Endothelial cell of umbilical vein (primary cell): ENCODE results near the gene LENG9. TPM values are rescaled to one million over a fixed set of nuclear protein-coding genes. Genes with fewer than 3 reads are reported as not detected.

Experiments
- BruUV-seq: library from RNA; stranded (reverse); fragments of 400-500 nt; replicated peaks from 2 replicates; lab custom pipeline; 2021; lab: Mats Ljungman, UMichigan
- CTCF ChIA-PET: fragments of 300-600, 350-600 bp; sonication (Branson Sonifier 250); formaldehyde crosslinking; loops from one replicate; lab custom pipeline; 2021; ENCODE audit warnings: antibody characterized with exemption, inconsistent platforms; lab: Charles Lee
- POLR2A ChIA-PET: fragments of 300-600, 350-600 bp; sonication (Branson Sonifier 250); formaldehyde crosslinking; loops from one replicate; lab custom pipeline; 2021; ENCODE audit warnings: antibody characterized with exemption, inconsistent platforms; lab: Charles Lee
- DNase-seq: peaks from one replicate; pipeline ENCODE4 v3.0.0-alpha.2; 2011; ENCODE audit warnings: low read depth, low spot score
- FAIRE-seq: peaks from 2 replicates; lab custom pipeline; 2011; peaks lifted over from hg19 to GRCh38; lab: Jason Lieb, UNC
- H2AFZ ChIP-seq: 2 replicates; pipeline ENCODE4 v1.6.0; 2012; ENCODE audit warnings: low read depth, low read length, control low read depth, inconsistent platforms
- H3K27ac ChIP-seq: 2 replicates; pipeline ENCODE4 v1.5.1; 2011; ENCODE audit warnings: low read depth, mild to moderate bottlenecking, control low read depth, low read length, moderate library complexity; ENCODE audit not compliant: insufficient read depth
- H3K27me3 ChIP-seq, 2 experiments: 2 replicates each; pipeline versions ENCODE4 v1.6.0 to v1.6.1; 2011; ENCODE audit warnings: low read length in 2 of 2, mixed read lengths in 1 of 2; ENCODE audit not compliant: control insufficient read depth in 2 of 2, insufficient read depth in 2 of 2
- H3K36me3 ChIP-seq, 2 experiments: 2 replicates in 1 of 2; 3 replicates in 1 of 2; pipeline ENCODE4 v1.5.1; 2011; ENCODE audit warnings: low read length in 2 of 2, mild to moderate bottlenecking in 1 of 2, moderate library complexity in 1 of 2; ENCODE audit not compliant: control insufficient read depth in 2 of 2, insufficient read depth in 2 of 2; ENCODE audit errors: extremely low read depth in 1 of 2
- H3K4me1 ChIP-seq: 3 replicates; pipeline ENCODE4 v1.5.1; 2011; ENCODE audit warnings: mild to moderate bottlenecking, low read length; ENCODE audit not compliant: control insufficient read depth, insufficient read depth; ENCODE audit errors: extremely low read depth
- H3K4me2 ChIP-seq: 2 replicates; pipeline ENCODE4 v1.6.1; 2011; ENCODE audit warnings: low read length, control low read depth, mixed read lengths; ENCODE audit not compliant: insufficient read depth
- H3K4me3 ChIP-seq, 3 experiments: fragments of 200-600 bp in 1 of 3; sonication (generic), shearing (Covaris generic) in 1 of 3; replicated peaks in 1 of 3; 2 replicates each; pipeline ENCODE4 v1.5.1; 2011 to 2016; ENCODE audit warnings: control low read depth in 3 of 3, low read length in 3 of 3, mild to moderate bottlenecking in 2 of 3, inconsistent platforms in 1 of 3, low read depth in 1 of 3, moderate library complexity in 1 of 3; ENCODE audit not compliant: insufficient read depth in 1 of 3
- H3K79me2 ChIP-seq: 2 replicates; pipeline ENCODE4 v1.6.0; 2012; ENCODE audit warnings: low read length, inconsistent platforms; ENCODE audit not compliant: control insufficient read depth, insufficient read depth
- H3K9ac ChIP-seq: replicated peaks from 2 replicates; pipeline ENCODE3; 2011; ENCODE audit warnings: low read length, control low read depth; ENCODE audit not compliant: insufficient read depth; ENCODE audit errors: extremely low read depth
- H3K9me1 ChIP-seq: replicated peaks from 3 replicates; pipeline ENCODE4 v1.6.0; 2011; ENCODE audit warnings: mild to moderate bottlenecking, low read length; ENCODE audit not compliant: control insufficient read depth, insufficient read depth; ENCODE audit errors: extremely low read depth
- H3K9me3 ChIP-seq: replicated peaks from 2 replicates; pipeline ENCODE4 v1.5.1; 2012; ENCODE audit warnings: low read length, inconsistent platforms; ENCODE audit not compliant: control insufficient read depth, insufficient read depth
- H4K20me1 ChIP-seq: replicated peaks from 2 replicates; pipeline ENCODE3; 2011; ENCODE audit warnings: mild to moderate bottlenecking, low read length; ENCODE audit not compliant: control insufficient read depth, insufficient read depth; ENCODE audit errors: extremely low read depth
- EZH2 ChIP-seq: IDR thresholded peaks from 2 replicates; pipeline ENCODE4 v1.6.1; 2012; ENCODE audit warnings: borderline replicate concordance, low read depth, mild to moderate bottlenecking, moderate library complexity, low read length, inconsistent platforms; ENCODE audit not compliant: severe bottlenecking
- FOS ChIP-seq: IDR thresholded peaks from 2 replicates; pipeline ENCODE4 v1.6.1; 2011; ENCODE audit warnings: mild to moderate bottlenecking, low read length, moderate library complexity, borderline replicate concordance; ENCODE audit not compliant: insufficient read depth
- GATA2 ChIP-seq: IDR thresholded peaks from 2 replicates; pipeline ENCODE4 v1.7.0; 2011; ENCODE audit warnings: low read depth, mild to moderate bottlenecking, moderate library complexity, mixed read lengths, low read length; ENCODE audit not compliant: insufficient read length, insufficient read depth
- JUN ChIP-seq: IDR thresholded peaks from 2 replicates; pipeline ENCODE4 v1.6.1; 2011; ENCODE audit warnings: borderline replicate concordance, low read depth; ENCODE audit not compliant: insufficient read length, insufficient read depth
- MYC ChIP-seq: IDR thresholded peaks from one replicate; pipeline ENCODE4 v1.6.1; 2011; ENCODE audit warnings: mild to moderate bottlenecking, low read depth, low read length
- POLR2A ChIP-seq: IDR thresholded peaks from 2 replicates; pipeline ENCODE4 v1.6.1; 2012; ENCODE audit warnings: low read depth, mild to moderate bottlenecking, control low read depth, low read length
- POLR2AphosphoS5 ChIP-seq: IDR thresholded peaks from 2 replicates; pipeline ENCODE4 v1.6.1; 2012; ENCODE audit warnings: low read depth, mild to moderate bottlenecking, control low read depth, low read length, moderate library complexity; ENCODE audit not compliant: insufficient read depth
- dilution Hi-C: fragments of 300-500 bp; cut with MboI; formaldehyde crosslinking; loops from one replicate; pipeline ENCODE4 v1.15.0; 2019; ENCODE audit warnings: low sequenced_read_pairs; ENCODE audit not compliant: extremely low pct_ligation_motif_present
- intact Hi-C: fragments of 100-400 bp; cut with micrococcal nuclease; formaldehyde crosslinking; loops from one replicate; pipeline ENCODE4 v1.10.0; 2022
- polyA plus RNA-seq, 4 experiments: library from polyadenylated mRNA; depleted of rRNA in 3 of 4; stranded (reverse) in 3 of 4; unstranded in 1 of 4; fragments of >200 nt; gene quantifications; 2 replicates each; pipeline versions ENCODE4 v1.2.1 to v1.2.3, GENCODE V29; 2011 to 2012; ENCODE audit warnings: missing spikeins in 1 of 4
- total RNA-seq: library from RNA; stranded (reverse); gene quantifications from 2 replicates; pipeline ENCODE4 v1.2.3, GENCODE V29; 2021
- TF ChIP-seq, protein P1 (sequence below), 2 donors: IDR thresholded peaks; 1 replicate in 1 of 2; 2 replicates in 1 of 2; pipeline ENCODE4 v1.5.1; 2011; ENCODE audit warnings: low read length in 2 of 2, mild to moderate bottlenecking in 2 of 2, moderate library complexity in 2 of 2, control low read depth in 1 of 2, inconsistent platforms in 1 of 2, low read depth in 1 of 2; ENCODE audit not compliant: insufficient read depth in 1 of 2; ENCODE audit errors: extremely low read depth in 1 of 2
- TF ChIP-seq, protein P2 (sequence below): IDR thresholded peaks from 2 replicates; pipeline ENCODE4 v1.6.1; 2011; ENCODE audit not compliant: insufficient read depth, insufficient read length

The LENG9 gene
- total and polyA plus RNA-seq, 2 donors (not counting 3 experiments of a cell fraction or from before 2014, with no cell fraction given), result 0.97 to 2.8 TPM

DNA sequence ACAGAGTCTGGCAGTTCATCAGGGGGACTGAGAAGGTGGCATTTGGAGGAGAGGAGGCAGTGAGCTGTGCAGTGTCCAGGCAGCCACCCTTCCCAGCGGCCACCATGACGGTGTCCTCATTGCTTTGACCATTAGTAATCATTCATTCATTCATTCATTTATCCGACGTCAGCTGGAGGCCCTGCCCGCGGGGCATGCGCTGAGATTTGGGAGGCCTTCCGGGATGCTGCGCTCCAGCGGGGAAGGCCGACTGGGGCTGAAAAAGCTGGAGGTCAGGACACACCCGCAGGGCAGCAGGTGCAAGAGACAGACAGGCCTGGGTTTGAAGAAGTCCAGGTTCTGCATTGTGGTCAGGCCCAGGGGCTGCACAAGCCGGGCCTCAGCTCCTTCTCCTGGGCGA is 39.4 kb downstream of the LENG9 start:
- POLR2A ChIA-PET, result no interaction called here
- peaks cover 16 to 22% of the 10 kb centered on the region in 2 experiments for H3K27me3 ChIP-seq
- intact Hi-C loops, result no loop called here
- CTCF ChIA-PET, result no interaction called here
- no peak overlapping the region for H2AFZ ChIP-seq
- no peak overlapping the region for H3K27ac ChIP-seq
- BruUV-seq, result no TSS peak
- no peaks in the 10 kb centered on the region for H3K36me3 ChIP-seq
- no peak overlapping the region for H3K4me3 ChIP-seq
- TF ChIP-seq POLR2AphosphoS5, result no peak
- TF ChIP-seq, protein P1, sequence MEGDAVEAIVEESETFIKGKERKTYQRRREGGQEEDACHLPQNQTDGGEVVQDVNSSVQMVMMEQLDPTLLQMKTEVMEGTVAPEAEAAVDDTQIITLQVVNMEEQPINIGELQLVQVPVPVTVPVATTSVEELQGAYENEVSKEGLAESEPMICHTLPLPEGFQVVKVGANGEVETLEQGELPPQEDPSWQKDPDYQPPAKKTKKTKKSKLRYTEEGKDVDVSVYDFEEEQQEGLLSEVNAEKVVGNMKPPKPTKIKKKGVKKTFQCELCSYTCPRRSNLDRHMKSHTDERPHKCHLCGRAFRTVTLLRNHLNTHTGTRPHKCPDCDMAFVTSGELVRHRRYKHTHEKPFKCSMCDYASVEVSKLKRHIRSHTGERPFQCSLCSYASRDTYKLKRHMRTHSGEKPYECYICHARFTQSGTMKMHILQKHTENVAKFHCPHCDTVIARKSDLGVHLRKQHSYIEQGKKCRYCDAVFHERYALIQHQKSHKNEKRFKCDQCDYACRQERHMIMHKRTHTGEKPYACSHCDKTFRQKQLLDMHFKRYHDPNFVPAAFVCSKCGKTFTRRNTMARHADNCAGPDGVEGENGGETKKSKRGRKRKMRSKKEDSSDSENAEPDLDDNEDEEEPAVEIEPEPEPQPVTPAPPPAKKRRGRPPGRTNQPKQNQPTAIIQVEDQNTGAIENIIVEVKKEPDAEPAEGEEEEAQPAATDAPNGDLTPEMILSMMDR (IDR thresholded peaks at IDR 0.05; ENCODE audit: extremely low read depth in 1 of 2, insufficient read depth in 1 of 2, low read depth in 1 of 2, low read length in 2 of 2), result no peak
- TF ChIP-seq, protein P2, sequence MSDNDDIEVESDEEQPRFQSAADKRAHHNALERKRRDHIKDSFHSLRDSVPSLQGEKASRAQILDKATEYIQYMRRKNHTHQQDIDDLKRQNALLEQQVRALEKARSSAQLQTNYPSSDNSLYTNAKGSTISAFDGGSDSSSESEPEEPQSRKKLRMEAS, result no peak
- TF ChIP-seq EZH2, result no peak
- no peak for TF ChIP-seq GATA2
- no peak for TF ChIP-seq JUN
- no peak for TF ChIP-seq POLR2A
- TF ChIP-seq MYC, result no peak
- TF ChIP-seq FOS, result no peak
- H3K79me2 ChIP-seq, result no peaks in the 10 kb centered on the region
- no peak overlapping the region for H3K4me2 ChIP-seq
- H4K20me1 ChIP-seq, result no peaks in the 10 kb centered on the region
- no peak for DNase-seq
- FAIRE-seq, result no peak
- no peaks in the 10 kb centered on the region for H3K9me3 ChIP-seq
- H3K9ac ChIP-seq, result no peak overlapping the region
- no peaks in the 10 kb centered on the region for H3K9me1 ChIP-seq
- no peaks in the 10 kb centered on the region for H3K4me1 ChIP-seq
- dilution Hi-C loops, result no loop called here
